Neuron (in vitro differentiated cells): ENCODE data around the gene EOLA1.
A peak's percentile ranks its signal among the peaks of the same experiment; 100 is the strongest.
"Not testable (repeated sequence)": the region's sequence is repeated elsewhere in the genome, so short reads cannot be mapped to it uniquely, and the experiment has no call there.

Source experiments
- H2AFZ ChIP-seq: one replicate; pipeline ENCODE4 v1.6.1; 2013; ENCODE audit warnings: low read depth, mild to moderate bottlenecking, inconsistent platforms, low read length, moderate library complexity
- H3K27me3 ChIP-seq: one replicate; pipeline ENCODE4 v1.6.1; 2013; ENCODE audit warnings: low read length; ENCODE audit not compliant: insufficient read depth
- H3K36me3 ChIP-seq: one replicate; pipeline ENCODE4 v1.6.1; 2013; ENCODE audit warnings: low read length; ENCODE audit not compliant: insufficient read depth
- H3K4me1 ChIP-seq: one replicate; pipeline ENCODE4 v1.6.1; 2013; ENCODE audit warnings: low read length; ENCODE audit not compliant: insufficient read depth
- H3K4me3 ChIP-seq: 2 replicates; pipeline ENCODE4 v1.5.1; 2013; ENCODE audit warnings: mild to moderate bottlenecking, low read length, moderate library complexity
- H3K9me3 ChIP-seq: one replicate; pipeline ENCODE4 v1.6.1; 2013; ENCODE audit warnings: low read length

The EOLA1 gene

GRCh38 chrX:149539283-149540130, 1.3 kb upstream of the EOLA1 start:
- no peaks in the 10 kb centered on the region for H3K27me3 ChIP-seq
- no peaks in the 10 kb centered on the region for H3K4me1 ChIP-seq
- no peak overlapping the region for H2AFZ ChIP-seq
- H3K4me3 ChIP-seq = peak overlapping the region; percentile 60
- peaks cover 3% of the 10 kb centered on the region for H3K36me3 ChIP-seq
- no peaks in the 10 kb centered on the region for H3K9me3 ChIP-seq

- no peak overlapping the region for H2AFZ ChIP-seq
- no peaks in the 10 kb centered on the region for H3K4me1 ChIP-seq
- H3K36me3 ChIP-seq = no peaks in the 10 kb centered on the region
- H3K4me3 ChIP-seq = peak overlapping the region; percentile 65
- no peaks in the 10 kb centered on the region for H3K9me3 ChIP-seq
- no peaks in the 10 kb centered on the region for H3K27me3 ChIP-seq
These were observed 636 bp upstream of the EOLA1 start for GRCh38 chrX:149540131-149540620.

GRCh38 chrX:149541521-149542047, 772 bp downstream of the EOLA1 start:
- H3K9me3 ChIP-seq = no peaks in the 10 kb centered on the region
- H3K4me1 ChIP-seq = no peaks in the 10 kb centered on the region
- H3K27me3 ChIP-seq = no peaks in the 10 kb centered on the region

GRCh38 chrX:149545545-149546543, 5.0 kb downstream of the EOLA1 start:
- H3K36me3 ChIP-seq, H3K9me3 ChIP-seq, H3K4me1 ChIP-seq, H3K27me3 ChIP-seq, H3K4me3 ChIP-seq, H2AFZ ChIP-seq: not testable (repeated sequence)

More at GRCh38 chrX:149541521-149542047, 772 bp downstream of the EOLA1 start:
- no peak overlapping the region for H2AFZ ChIP-seq
- peak overlapping the region; percentile 65 for H3K4me3 ChIP-seq
- no peaks in the 10 kb centered on the region for H3K36me3 ChIP-seq

GRCh38 chrX:149546962-149547361, 6.2 kb downstream of the EOLA1 start:
- H3K4me1 ChIP-seq, H3K4me3 ChIP-seq, H3K9me3 ChIP-seq: not testable (repeated sequence)

GRCh38 chrX:149547782-149548181, 7.0 kb downstream of the EOLA1 start:
- not testable (repeated sequence) for H3K36me3 ChIP-seq, H3K4me1 ChIP-seq, H3K4me3 ChIP-seq, H2AFZ ChIP-seq, H3K27me3 ChIP-seq, H3K9me3 ChIP-seq

More at GRCh38 chrX:149546962-149547361, 6.2 kb downstream of the EOLA1 start:
- H3K27me3 ChIP-seq, H3K36me3 ChIP-seq, H2AFZ ChIP-seq: not testable (repeated sequence)

- H3K4me1 ChIP-seq, H3K27me3 ChIP-seq, H3K9me3 ChIP-seq, H3K4me3 ChIP-seq, H2AFZ ChIP-seq, H3K36me3 ChIP-seq: not testable (repeated sequence)
These were observed 8.9 kb downstream of the EOLA1 start, which contains the start of gene HSFX3 for GRCh38 chrX:149549701-149550100. HSFX3 (minus strand) TSS chrX:149549924; CDS start chrX:149549852, 72 bp downstream.

GRCh38 chrX:149550454-149550853, 9.6 kb downstream of the EOLA1 start:
- H3K9me3 ChIP-seq, H3K4me3 ChIP-seq, H3K36me3 ChIP-seq, H2AFZ ChIP-seq, H3K27me3 ChIP-seq, H3K4me1 ChIP-seq: not testable (repeated sequence)

GRCh38 chrX:149551245-149551938, 10.6 kb downstream of the EOLA1 start:
- H2AFZ ChIP-seq, H3K27me3 ChIP-seq, H3K36me3 ChIP-seq, H3K4me3 ChIP-seq, H3K9me3 ChIP-seq, H3K4me1 ChIP-seq: not testable (repeated sequence)

GRCh38 chrX:149551939-149552248, 11.1 kb downstream of the EOLA1 start:
- not testable (repeated sequence) for H3K36me3 ChIP-seq, H2AFZ ChIP-seq, H3K4me1 ChIP-seq, H3K4me3 ChIP-seq, H3K9me3 ChIP-seq, H3K27me3 ChIP-seq

- H3K27me3 ChIP-seq, H3K4me1 ChIP-seq, H2AFZ ChIP-seq, H3K9me3 ChIP-seq, H3K36me3 ChIP-seq, H3K4me3 ChIP-seq: not testable (repeated sequence)
These were observed 14.4 kb downstream of the EOLA1 start for GRCh38 chrX:149555251-149555650.

GRCh38 chrX:149563359-149563758, 22.5 kb downstream of the EOLA1 start:
- no peak overlapping the region for H3K4me3 ChIP-seq
- H2AFZ ChIP-seq = no peak overlapping the region
- H3K9me3 ChIP-seq = no peaks in the 10 kb centered on the region
- H3K36me3 ChIP-seq = no peaks in the 10 kb centered on the region
- no peaks in the 10 kb centered on the region for H3K4me1 ChIP-seq
- no peaks in the 10 kb centered on the region for H3K27me3 ChIP-seq
